H9 (cell line): ENCODE data around the gene YEATS2. TPM values are rescaled to one million over a fixed set of nuclear protein-coding genes. Genes with fewer than 3 reads are reported as not detected.

ENCODE experiments used
- DNase-seq: peaks from one replicate; pipeline ENCODE4 v3.0.0-alpha.2; 2017
- H2AFZ ChIP-seq: one replicate; pipeline ENCODE4 v1.6.1; 2013; ENCODE audit warnings: mild to moderate bottlenecking, low read length, control low read depth, moderate library complexity
- H2AK5ac ChIP-seq: 2 replicates; pipeline ENCODE4 v1.6.1; 2013; ENCODE audit warnings: low read length, control low read depth, mixed read lengths; ENCODE audit not compliant: insufficient read length
- H2BK120ac ChIP-seq: one replicate; pipeline ENCODE4 v1.6.1; 2013; ENCODE audit warnings: low read depth, mild to moderate bottlenecking, low read length, control low read depth, inconsistent platforms; ENCODE audit not compliant: poor library complexity, severe bottlenecking
- H2BK12ac ChIP-seq: 2 replicates; pipeline ENCODE4 v1.6.1; 2013; ENCODE audit warnings: low read length, control low read depth, mixed read lengths, low read depth; ENCODE audit not compliant: insufficient read length
- H2BK15ac ChIP-seq: 2 replicates; pipeline ENCODE4 v1.6.1; 2013; ENCODE audit warnings: low read depth, low read length, control low read depth
- H2BK20ac ChIP-seq: one replicate; pipeline ENCODE4 v1.6.1; 2013; ENCODE audit warnings: low read depth, mild to moderate bottlenecking, low read length, control low read depth, inconsistent platforms; ENCODE audit not compliant: poor library complexity, severe bottlenecking
- H2BK5ac ChIP-seq: 2 replicates; pipeline ENCODE4 v1.6.1; 2013; ENCODE audit warnings: low read length, control low read depth, mixed read lengths; ENCODE audit not compliant: insufficient read length
- H3K14ac ChIP-seq: 2 replicates; pipeline ENCODE4 v1.6.1; 2013; ENCODE audit warnings: low read length, control low read depth; ENCODE audit not compliant: insufficient read depth
- H3K18ac ChIP-seq: 2 replicates; pipeline ENCODE4 v1.6.1; 2013; ENCODE audit warnings: low read depth, mild to moderate bottlenecking, mixed read lengths, low read length, control low read depth; ENCODE audit not compliant: insufficient read length
- H3K23ac ChIP-seq: 2 replicates; pipeline ENCODE4 v1.6.1; 2013; ENCODE audit warnings: low read length, control low read depth, mixed read lengths, low read depth; ENCODE audit not compliant: insufficient read length
- H3K23me2 ChIP-seq: 2 replicates; pipeline ENCODE4 v1.6.1; 2013; ENCODE audit warnings: low read depth, mild to moderate bottlenecking, mixed read lengths, low read length, control low read depth; ENCODE audit not compliant: insufficient read length, poor library complexity, severe bottlenecking
- H3K27ac ChIP-seq: 2 replicates; pipeline ENCODE4 v1.5.1; 2013; ENCODE audit warnings: low read length, control low read depth, mixed read lengths, low read depth; ENCODE audit not compliant: insufficient read length
- H3K27me3 ChIP-seq: 2 replicates; pipeline ENCODE4 v1.6.1; 2013; ENCODE audit warnings: low read length, control low read depth, inconsistent platforms; ENCODE audit not compliant: insufficient read depth
- H3K4ac ChIP-seq: 2 replicates; pipeline ENCODE4 v1.6.1; 2013; ENCODE audit warnings: low read depth, mild to moderate bottlenecking, control low read depth, inconsistent platforms, low read length, moderate library complexity
- H3K4me1 ChIP-seq: 2 replicates; pipeline ENCODE4 v1.6.1; 2013; ENCODE audit warnings: low read length, control low read depth, inconsistent platforms; ENCODE audit not compliant: insufficient read depth
- H3K4me2 ChIP-seq: 2 replicates; pipeline ENCODE4 v1.6.1; 2013; ENCODE audit warnings: low read length, control low read depth, mixed read lengths; ENCODE audit not compliant: insufficient read length, insufficient read depth
- H3K56ac ChIP-seq: 2 replicates; pipeline ENCODE4 v1.6.1; 2013; ENCODE audit warnings: low read depth, mild to moderate bottlenecking, mixed read lengths, low read length, control low read depth; ENCODE audit not compliant: insufficient read length
- H3K79me1 ChIP-seq: 2 replicates; pipeline ENCODE4 v1.6.1; 2013; ENCODE audit warnings: low read depth, mild to moderate bottlenecking, moderate library complexity, low read length, control low read depth, inconsistent platforms; ENCODE audit not compliant: insufficient read depth, poor library complexity, severe bottlenecking
- H3K79me2 ChIP-seq: 2 replicates; pipeline ENCODE4 v1.6.1; 2013; ENCODE audit warnings: low read length, control low read depth, inconsistent platforms; ENCODE audit not compliant: insufficient read depth
- H3K9ac ChIP-seq: 2 replicates; pipeline ENCODE4 v1.6.1; 2013; ENCODE audit warnings: low read length, control low read depth, mixed read lengths; ENCODE audit not compliant: insufficient read length; ENCODE audit errors: extremely low read depth
- H3K9me3 ChIP-seq: one replicate; pipeline ENCODE4 v1.6.1; 2013; ENCODE audit warnings: low read depth, low read length, inconsistent platforms; ENCODE audit not compliant: control insufficient read depth
- H3T11ph ChIP-seq: one replicate; pipeline ENCODE4 v1.6.1; 2013; ENCODE audit warnings: mild to moderate bottlenecking, low read length, control low read depth, inconsistent platforms
- H4K20me1 ChIP-seq: one replicate; pipeline ENCODE4 v1.6.1; 2013; ENCODE audit not compliant: control insufficient read depth, insufficient read length, insufficient read depth
- H4K5ac ChIP-seq: 2 replicates; pipeline ENCODE4 v1.6.1; 2013; ENCODE audit warnings: low read depth, mild to moderate bottlenecking, mixed read lengths, low read length, control low read depth; ENCODE audit not compliant: insufficient read length
- H4K8ac ChIP-seq: replicated peaks from 2 replicates; pipeline ENCODE4 v1.6.1; 2013; ENCODE audit warnings: low read length, control low read depth, mixed read lengths, low read depth; ENCODE audit not compliant: insufficient read length
- H4K91ac ChIP-seq: 2 replicates; pipeline ENCODE4 v1.6.1; 2013; ENCODE audit warnings: low read depth, mild to moderate bottlenecking, moderate library complexity, mixed read lengths, low read length, control low read depth; ENCODE audit not compliant: insufficient read length
- H3K27ac Mint-ChIP-seq, 3 experiments: 2 replicates in 2 of 3; 3 replicates in 1 of 3; pipeline ENCODE4 v1.8.0; 2020 to 2021; ENCODE audit warnings: mixed read lengths in 3 of 3, mild to moderate bottlenecking in 1 of 3, moderate library complexity in 1 of 3
- H3K27me3 Mint-ChIP-seq: 2 replicates; pipeline ENCODE4 v1.8.0; 2021; ENCODE audit warnings: low read depth, mild to moderate bottlenecking, moderate library complexity, mixed read lengths
- H3K36me3 Mint-ChIP-seq, 3 experiments: 2 replicates in 2 of 3; 3 replicates in 1 of 3; pipeline ENCODE4 v1.8.0; 2020 to 2021; ENCODE audit warnings: low read depth in 3 of 3, mixed read lengths in 3 of 3; ENCODE audit not compliant: insufficient read depth in 1 of 3
- H3K4me1 Mint-ChIP-seq, 2 experiments: 2 replicates each; pipeline ENCODE4 v1.8.0; 2020; ENCODE audit warnings: mixed read lengths in 2 of 2
- H3K4me3 Mint-ChIP-seq, 2 experiments: 2 replicates in 1 of 2; 3 replicates in 1 of 2; pipeline ENCODE4 v1.8.0; 2020 to 2021; ENCODE audit warnings: mild to moderate bottlenecking in 2 of 2, mixed read lengths in 2 of 2, moderate library complexity in 1 of 2
- H3K9me3 Mint-ChIP-seq, 2 experiments: 2 replicates in 1 of 2; 3 replicates in 1 of 2; pipeline ENCODE4 v1.8.0; 2020; ENCODE audit warnings: mild to moderate bottlenecking in 2 of 2, mixed read lengths in 2 of 2, moderate library complexity in 1 of 2
- CTCF ChIP-seq: fragments of 200-600 bp; sonication (generic); conservative IDR thresholded peaks from 3 replicates; pipeline ENCODE4 v1.8.0; 2021; ENCODE audit warnings: antibody characterized with exemption, mild to moderate bottlenecking
- WGBS: extraction: QIAGEN DNeasy Blood & Tissue Kit; methylation state at CpG from one replicate; pipeline ENCODE4 v1.1.7; 2013; ENCODE audit warnings: missing lambda C conversion rate, low lambda C conversion rate, mixed read lengths; ENCODE audit not compliant: insufficient read length; ENCODE audit errors: extremely low coverage; 5-methylcytosine and 5-hydroxymethylcytosine counted together
- total RNA-seq: library from RNA; stranded (reverse); gene quantifications from 2 replicates; pipeline ENCODE4 v1.2.1, GENCODE V29; 2021

Gene YEATS2
- total RNA-seq, 1 experiment from 2014 or later = 40.3 TPM

DNA sequence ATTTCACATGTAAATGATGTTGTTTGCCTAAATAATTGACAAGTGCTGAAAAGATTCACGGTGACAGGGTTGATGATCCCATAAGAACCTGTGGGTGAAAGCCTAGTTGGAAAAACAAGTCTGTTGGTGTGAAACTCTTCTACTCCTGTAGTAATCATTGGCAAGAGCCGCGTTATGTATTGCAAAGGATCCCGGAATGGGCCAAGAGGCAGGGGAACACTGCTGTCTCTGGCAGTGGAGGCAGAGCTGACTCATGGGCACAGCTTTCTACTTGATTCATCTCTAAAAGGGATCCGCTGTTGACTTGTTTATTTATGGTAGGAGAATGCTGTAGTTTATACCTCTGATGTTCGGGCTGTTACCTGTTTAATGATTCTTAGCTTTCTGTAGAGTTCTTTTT, 64.7 kb downstream of the YEATS2 start:
- Histone ChIP-seq H3K4ac (no peak overlapping the region), H3K4me1 (no peaks in the 10 kb centered on the region), H3K79me1 (no peaks in the 10 kb centered on the region), H4K20me1 (no peaks in the 10 kb centered on the region), H2BK20ac (no peak overlapping the region), H3T11ph (no peak overlapping the region), H4K91ac (no peak overlapping the region), H2BK120ac (no peak overlapping the region), H2AK5ac (no peak overlapping the region), H3K9me3 (no peaks in the 10 kb centered on the region), H2BK5ac (no peak overlapping the region), H3K27me3 (no peaks in the 10 kb centered on the region), H3K9ac (no peak overlapping the region), H2AFZ (no peak overlapping the region), H3K79me2 (no peaks in the 10 kb centered on the region), H3K27ac (no peak overlapping the region), H3K18ac (no peak overlapping the region), H4K5ac (no peak overlapping the region), H3K23ac (no peak overlapping the region), H3K14ac (no peak overlapping the region), H4K8ac (no peak overlapping the region), H3K23me2 (no peaks in the 10 kb centered on the region), H2BK15ac (no peak overlapping the region), H2BK12ac (no peak overlapping the region), H3K56ac (no peak overlapping the region), H3K4me2 (no peak overlapping the region)
- H3K27me3 Mint-ChIP-seq = no peaks in the 10 kb centered on the region
- TF ChIP-seq CTCF = no peak
- no CpG with 5 or more reads among the region's 6 CpGs for WGBS
- no peak for DNase-seq
- no peak overlapping the region; a peak in 1 of 7 replicates for H3K27ac Mint-ChIP-seq
- no peaks in the 10 kb centered on the region for H3K4me1 Mint-ChIP-seq
- peaks cover 25 to 74% (median 46%) of the 10 kb centered on the region in 3 experiments; a peak in 6 of 7 replicates for H3K36me3 Mint-ChIP-seq
- H3K9me3 Mint-ChIP-seq = no peaks in the 10 kb centered on the region
- no peak overlapping the region for H3K4me3 Mint-ChIP-seq
